ENCODE measurements around the gene C1orf74.

Gene C1orf74

GRCh38 chr1:209769171-209769904 lies 15.0 kb downstream of the C1orf74 start:
- peak; percentile 80 for DNase-seq

GRCh38 chr1:209768354-209768774 lies 16.0 kb downstream of the C1orf74 start:
- DNase-seq: peak; percentile 87

- DNase-seq: peak; percentile 30
Measured at GRCh38 chr1:209767706-209768105, 16.7 kb downstream of the C1orf74 start.

- DNase-seq: no peak
Measured at GRCh38 chr1:209767096-209767495, 17.3 kb downstream of the C1orf74 start.

- no peak for DNase-seq
Measured at GRCh38 chr1:209766051-209766450, 18.3 kb downstream of the C1orf74 start.

GRCh38 chr1:209761011-209761635 lies 23.2 kb downstream of the C1orf74 start:
- no peak for DNase-seq

- DNase-seq: no peak
Measured at GRCh38 chr1:209759829-209760359, 24.5 kb downstream of the C1orf74 start.

GRCh38 chr1:209758400-209758799 lies 26.0 kb downstream of the C1orf74 start:
- DNase-seq: no peak

GRCh38 chr1:209756615-209757445 lies 27.5 kb downstream of the C1orf74 start:
- DNase-seq: peak; percentile 58

GRCh38 chr1:209755926-209756614 lies 28.3 kb downstream of the C1orf74 start, which contains the start of gene TRAF3IP3:
TSS of gene TRAF3IP3 (plus strand) at chr1:209756053. CDS start at chr1:209760040, 3,987 bp downstream.
- DNase-seq: peak; percentile 84

GRCh38 chr1:209755256-209755655 lies 29.1 kb downstream of the C1orf74 start:
- DNase-seq: no peak

- no peak for DNase-seq
Measured at GRCh38 chr1:209752890-209753289, 31.5 kb downstream of the C1orf74 start.

GRCh38 chr1:209751627-209752231 lies 32.6 kb downstream of the C1orf74 start:
- DNase-seq: peak; percentile 41

GRCh38 chr1:209749670-209750323 lies 34.6 kb downstream of the C1orf74 start:
- DNase-seq: no peak

GRCh38 chr1:209749205-209749604 lies 35.2 kb downstream of the C1orf74 start:
- no peak for DNase-seq

GRCh38 chr1:209748620-209749019 lies 35.7 kb downstream of the C1orf74 start:
- no peak for DNase-seq

- DNase-seq: peak; percentile 92
Measured at GRCh38 chr1:209747580-209748262, 36.6 kb downstream of the C1orf74 start.

- DNase-seq: no peak
Measured at GRCh38 chr1:209746451-209747165, 37.8 kb downstream of the C1orf74 start.

GRCh38 chr1:209743145-209743482 lies 41.2 kb downstream of the C1orf74 start:
- no peak for DNase-seq

- no peak for DNase-seq
Measured at GRCh38 chr1:209742409-209743144, 41.8 kb downstream of the C1orf74 start.
